HG02981 (cell line): Measurements from ENCODE around the gene PNPLA7.
"Not testable (repeated sequence)": the region's sequence is repeated elsewhere in the genome, so short reads cannot be mapped to it uniquely, and the experiment has no call there.

Source experiments
- ATAC-seq: cut with Tn5 transposase; IDR thresholded peaks from one replicate; pipeline ENCODE4 v1.9.1; 2021; ENCODE audit warnings: mild to moderate bottlenecking, moderate library complexity; ENCODE audit not compliant: unreplicated experiment

Gene PNPLA7

DNA sequence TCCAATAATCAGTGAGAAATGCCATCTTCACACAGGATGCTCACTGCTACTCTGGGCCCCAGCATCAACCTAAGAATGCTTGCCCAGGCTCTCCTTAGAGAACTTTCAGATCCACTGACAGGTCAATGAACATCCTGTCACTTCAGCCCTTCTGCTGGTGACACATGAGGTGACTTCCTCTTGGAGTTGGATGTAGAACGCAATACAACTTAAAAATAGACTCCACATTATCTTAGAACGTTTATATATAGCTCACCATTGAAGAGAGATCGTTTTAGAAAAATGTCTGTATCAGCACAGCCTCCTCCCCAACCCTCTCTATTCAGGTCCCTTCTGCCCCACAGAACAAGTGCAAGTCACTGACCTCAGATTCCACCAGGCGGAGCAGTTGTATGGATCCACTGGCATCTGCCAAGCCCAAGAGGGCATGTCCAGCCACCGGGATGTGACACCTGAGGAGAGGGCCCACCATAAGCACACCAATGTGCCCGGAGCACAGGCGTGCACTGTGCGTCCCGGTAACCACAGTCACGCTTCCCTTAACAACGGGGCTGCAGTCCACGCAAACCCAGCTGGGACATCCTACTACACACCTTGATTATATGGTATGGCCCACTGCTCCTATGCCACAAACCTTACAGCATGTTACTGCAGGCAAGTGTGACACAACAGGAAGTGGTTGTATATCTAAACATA, 25.7 kb upstream of the PNPLA7 start:
- no peak for ATAC-seq

DNA sequence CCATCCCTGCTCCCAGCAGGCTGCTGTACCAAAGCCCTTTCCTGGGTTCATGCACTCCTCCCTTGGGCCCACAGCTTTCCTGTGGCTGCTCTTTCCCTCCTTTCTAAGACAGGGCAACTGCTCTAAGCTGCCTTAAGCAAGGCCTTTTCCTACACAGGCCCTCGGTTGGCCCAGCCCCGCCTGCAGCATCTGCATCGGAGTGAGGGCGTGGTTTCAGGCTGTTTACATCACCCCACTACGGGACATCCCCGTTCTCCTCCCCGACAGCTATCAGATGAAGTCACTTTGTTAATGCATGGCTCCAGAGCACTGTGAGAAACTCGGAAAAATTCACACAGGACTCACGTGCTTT, 25.1 kb upstream of the PNPLA7 start:
- no peak for ATAC-seq

GRCh38 chr9:137574192-137574591, 24.0 kb upstream of the PNPLA7 start:
- no peak for ATAC-seq

DNA sequence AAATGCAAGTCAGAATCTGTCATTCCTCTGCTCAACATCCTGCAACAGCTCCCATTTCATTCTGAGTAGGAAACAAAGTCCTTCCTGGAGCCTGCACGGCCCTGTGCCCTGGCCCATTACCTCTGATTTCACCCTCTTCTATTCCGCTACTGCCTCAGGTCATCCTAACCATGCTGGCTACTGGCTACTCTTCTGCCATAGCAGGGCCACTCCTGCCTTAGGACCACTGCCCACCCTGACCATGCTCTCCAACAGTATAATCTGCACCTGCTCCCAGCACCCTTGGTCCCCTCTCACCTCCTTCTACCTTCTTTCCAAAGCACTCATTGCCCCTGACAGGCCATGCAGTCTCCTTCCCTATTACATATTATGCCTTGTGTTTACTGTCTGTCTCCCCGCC, 20.4 kb upstream of the PNPLA7 start:
- no peak for ATAC-seq

GRCh38 chr9:137569609-137570203, 19.5 kb upstream of the PNPLA7 start:
- no peak for ATAC-seq

DNA sequence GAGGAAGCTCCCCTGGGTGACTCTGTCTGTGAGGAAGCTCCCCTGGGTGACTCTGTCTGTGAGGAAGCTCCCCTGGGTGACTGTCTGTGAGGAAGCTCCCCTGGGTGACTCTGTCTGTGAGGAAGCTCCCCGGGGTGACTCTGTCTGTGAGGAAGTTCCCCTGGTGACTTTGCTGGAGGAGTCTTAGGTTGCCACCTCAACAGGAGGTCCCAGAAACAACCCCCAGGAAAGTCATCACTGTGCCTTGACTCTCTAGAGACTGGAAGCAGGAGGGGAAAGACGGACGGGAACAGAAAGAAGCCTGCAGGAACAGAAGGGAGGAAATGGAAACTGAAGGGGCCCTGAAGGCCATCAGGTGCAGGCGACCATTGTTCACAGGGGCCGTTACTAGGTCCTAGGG, 18.2 kb upstream of the PNPLA7 start:
- not testable (repeated sequence) for ATAC-seq

DNA sequence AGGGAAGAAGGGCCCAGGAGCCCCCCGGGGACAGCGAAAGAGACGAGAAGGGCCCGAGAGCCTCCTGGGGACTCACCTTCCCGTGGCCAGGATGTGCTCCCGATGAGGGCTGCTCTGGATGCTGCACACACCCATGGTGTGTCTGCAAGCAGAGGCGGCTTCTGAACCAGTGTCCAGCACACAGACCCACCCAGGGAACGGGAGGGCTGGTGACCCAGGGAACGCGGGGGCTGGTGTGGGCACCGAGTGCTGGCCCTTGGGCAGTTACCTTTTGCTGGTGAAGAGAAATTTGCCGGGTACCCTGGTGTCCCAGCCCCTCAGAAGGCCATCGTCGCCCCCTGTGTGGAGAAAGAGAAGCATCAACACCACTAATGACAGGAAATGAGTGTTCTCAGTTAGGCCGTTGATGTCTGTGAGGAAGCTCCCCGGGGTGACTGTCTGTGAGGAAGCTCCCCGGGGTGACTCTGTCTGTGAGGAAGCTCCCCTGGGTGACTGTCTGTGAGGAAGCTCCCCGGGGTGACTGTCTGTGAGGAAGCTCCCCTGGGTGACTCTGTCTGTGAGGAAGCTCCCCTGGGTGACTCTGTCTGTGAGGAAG, 14.7 kb upstream of the PNPLA7 start:
- ATAC-seq: no peak

DNA sequence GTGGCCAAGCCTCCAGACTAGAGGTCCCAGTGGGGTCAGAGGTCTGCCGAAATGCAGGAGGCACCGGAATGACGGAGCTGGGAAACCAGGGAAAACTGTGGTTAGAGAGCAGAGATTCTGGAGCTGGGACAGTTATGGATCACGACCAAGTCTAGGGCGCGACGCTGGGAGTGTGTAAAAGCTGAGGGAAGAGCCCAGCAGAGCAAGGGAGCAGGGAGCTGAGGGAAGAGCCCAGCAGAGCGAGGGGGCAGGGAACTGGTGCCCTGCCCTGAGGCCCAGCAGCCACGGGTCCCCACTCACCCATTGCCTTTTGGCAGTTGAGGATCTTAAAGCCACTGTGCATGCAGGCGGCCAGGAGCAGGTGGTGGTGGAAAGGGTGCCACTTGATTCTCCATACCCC, 13.9 kb upstream of the PNPLA7 start:
- ATAC-seq: no peak

GRCh38 chr9:137558127-137558526, 7.9 kb upstream of the PNPLA7 start:
- ATAC-seq: no peak

- no peak for ATAC-seq
Measured at GRCh38 chr9:137556069-137556838, 6.1 kb upstream of the PNPLA7 start.

DNA sequence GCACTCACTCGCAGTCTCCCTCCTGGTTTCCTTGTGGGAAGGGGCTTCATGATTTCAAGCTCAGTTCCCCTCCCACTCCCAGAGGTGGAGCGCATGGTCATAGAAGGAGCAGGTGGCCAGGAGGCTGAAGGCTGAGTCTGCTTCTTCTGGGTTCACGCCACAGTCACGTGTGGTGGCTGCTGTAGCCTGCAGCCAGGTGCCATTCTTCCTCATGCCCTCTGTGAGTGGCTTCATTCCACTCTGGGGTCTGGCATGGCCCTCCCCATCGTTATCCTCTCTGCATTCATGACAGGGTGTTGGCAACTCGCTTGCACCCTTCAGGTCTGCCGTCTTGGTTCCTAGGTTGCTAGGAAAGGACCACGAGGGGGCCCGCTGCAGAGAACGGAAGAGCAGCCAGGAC, 5.0 kb upstream of the PNPLA7 start:
- no peak for ATAC-seq

DNA sequence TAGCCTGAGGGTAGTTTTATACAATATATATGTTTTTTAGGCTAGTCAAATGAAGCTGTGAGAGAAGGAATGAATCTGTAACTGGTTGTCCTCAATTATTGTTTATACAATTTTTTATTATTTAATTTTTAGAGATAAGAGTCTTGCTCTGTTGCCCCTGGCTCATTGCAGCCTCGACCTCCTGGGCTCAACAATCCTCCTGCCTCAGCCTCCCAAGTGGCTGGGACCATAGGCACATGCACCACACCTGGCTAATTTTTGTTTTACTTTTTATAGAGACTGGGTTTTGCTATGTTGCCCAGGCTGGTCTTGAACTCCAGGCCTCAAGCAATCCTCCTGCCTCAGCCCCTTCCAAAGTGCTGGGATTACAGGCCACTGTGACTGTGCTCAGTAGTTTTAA, 4.1 kb upstream of the PNPLA7 start:
- no peak for ATAC-seq

GRCh38 chr9:137553654-137554053, 3.5 kb upstream of the PNPLA7 start:
- ATAC-seq: not testable (repeated sequence)

GRCh38 chr9:137552022-137552768, 2.0 kb upstream of the PNPLA7 start:
- ATAC-seq: no peak

- peak; percentile 77 for ATAC-seq
Measured at GRCh38 chr9:137551264-137552021, 1.2 kb upstream of the PNPLA7 start, which contains the start of gene MRPL41. Gene MRPL41, plus strand, starts transcription at chr9:137551879. Its CDS starts 203 bp downstream, at chr9:137552082.

GRCh38 chr9:137550958-137551263, 709 bp upstream of the PNPLA7 start:
- not testable (repeated sequence) for ATAC-seq

- ATAC-seq: no peak
Measured at GRCh38 chr9:137547687-137548543, 2.3 kb downstream of the PNPLA7 start.

DNA sequence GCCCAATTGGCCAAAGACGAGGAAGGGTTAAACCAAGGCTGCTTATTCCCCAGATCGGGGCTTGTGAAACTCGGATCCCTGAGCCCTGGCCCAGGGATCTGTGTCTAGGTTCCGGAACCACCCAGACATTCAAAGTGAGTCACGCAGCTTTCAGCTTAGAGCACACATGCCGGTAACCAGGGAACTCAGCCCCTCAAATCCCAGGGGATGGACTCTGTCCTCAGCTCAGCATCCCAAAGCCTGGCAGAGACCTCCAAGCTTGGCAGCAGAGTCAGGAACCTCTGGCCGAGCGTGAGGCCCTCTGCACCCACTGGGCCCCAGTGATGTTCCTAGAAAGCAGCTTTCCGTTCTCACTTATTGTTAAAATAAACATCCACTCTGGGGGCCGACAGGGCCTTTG, 5.1 kb downstream of the PNPLA7 start:
- no peak for ATAC-seq

DNA sequence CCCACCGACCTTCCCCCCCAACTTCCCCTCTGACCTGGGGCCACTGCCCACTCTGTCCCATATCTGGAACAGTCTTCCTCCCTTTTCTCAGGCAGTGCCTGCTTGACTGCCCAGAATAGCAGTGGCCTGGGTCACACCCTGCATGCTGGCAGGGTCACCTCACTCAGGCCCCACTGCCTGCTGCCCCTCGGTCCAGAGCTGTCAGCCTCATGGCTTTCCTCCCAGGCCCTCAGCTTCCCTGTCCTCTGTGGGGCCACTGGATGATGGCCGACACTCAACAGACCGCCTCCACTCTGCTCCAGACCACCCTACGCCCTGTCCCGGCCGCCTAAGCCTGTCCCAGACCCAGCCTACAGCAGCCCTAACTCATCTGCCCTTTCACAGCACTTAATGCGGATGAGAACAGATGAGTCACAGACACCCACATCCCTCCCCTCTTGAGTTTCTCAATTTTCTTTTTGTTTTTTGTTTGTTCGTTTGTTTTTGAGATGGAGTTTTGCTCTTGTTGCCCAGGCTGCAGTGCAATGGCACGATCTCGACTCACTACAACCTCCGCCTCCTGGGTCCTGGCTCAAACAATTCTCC, 5.9 kb downstream of the PNPLA7 start:
- ATAC-seq: no peak
